CD14-positive monocyte (primary cell): ENCODE results near the gene ICOS. TPM values are rescaled to one million over a fixed set of nuclear protein-coding genes. Genes with fewer than 3 reads are reported as not detected.

Source experiments
- DNase-seq, 3 donors: peaks; one replicate each; pipeline ENCODE4 v3.0.0-alpha.2; 2011 to 2022
- H2AFZ ChIP-seq: 2 replicates; pipeline ENCODE4 v1.6.0; 2012; ENCODE audit warnings: mild to moderate bottlenecking, low read depth, low read length, inconsistent platforms; ENCODE audit not compliant: insufficient read depth, poor library complexity, severe bottlenecking
- H3K27ac ChIP-seq, 2 donors: 1 replicate in 1 of 2; 2 replicates in 1 of 2; pipeline ENCODE4 v1.5.1; 2012 to 2013; ENCODE audit warnings: low read length in 2 of 2, control low read depth in 1 of 2, inconsistent platforms in 1 of 2, low read depth in 1 of 2, mild to moderate bottlenecking in 1 of 2
- H3K27me3 ChIP-seq, 2 donors: one replicate each; pipeline versions ENCODE4 v1.6.0 to v1.6.1; 2011 to 2013; ENCODE audit warnings: low read length in 2 of 2; ENCODE audit not compliant: control insufficient read depth in 2 of 2, insufficient read depth in 2 of 2
- H3K36me3 ChIP-seq, 2 donors: replicated peaks in 1 of 2; 1 replicate in 1 of 2; 2 replicates in 1 of 2; pipeline versions ENCODE4 v1.5.1 to v1.6.1; 2012 to 2013; ENCODE audit warnings: low read length in 2 of 2, control low read depth in 1 of 2, inconsistent platforms in 1 of 2, mild to moderate bottlenecking in 1 of 2; ENCODE audit not compliant: insufficient read depth in 2 of 2, control insufficient read depth in 1 of 2
- H3K4me1 ChIP-seq, 2 donors: 1 replicate in 1 of 2; 2 replicates in 1 of 2; pipeline versions ENCODE4 v1.5.1 to v1.6.1; 2012 to 2013; ENCODE audit warnings: low read length in 2 of 2, control low read depth in 1 of 2, inconsistent platforms in 1 of 2, mild to moderate bottlenecking in 1 of 2, moderate library complexity in 1 of 2; ENCODE audit not compliant: insufficient read depth in 2 of 2, control insufficient read depth in 1 of 2
- H3K4me2 ChIP-seq: replicated peaks from 2 replicates; pipeline ENCODE3; 2012; ENCODE audit warnings: low read length, moderate library complexity, mild to moderate bottlenecking; ENCODE audit not compliant: poor library complexity, severe bottlenecking; ENCODE audit errors: extremely low read depth
- H3K4me3 ChIP-seq, 3 experiments: fragments of 200-600 bp in 1 of 3; sonication (generic) in 1 of 3; replicated peaks in 1 of 3; 1 replicate in 2 of 3; 2 replicates in 1 of 3; pipeline ENCODE4 v1.5.1; 2011 to 2013; ENCODE audit warnings: low read length in 3 of 3, mild to moderate bottlenecking in 3 of 3, control low read depth in 2 of 3, low read depth in 2 of 3, inconsistent platforms in 1 of 3, moderate library complexity in 1 of 3
- H3K79me2 ChIP-seq: 2 replicates; pipeline ENCODE4 v1.6.0; 2012; ENCODE audit warnings: mild to moderate bottlenecking, control low read depth, inconsistent platforms, low read length, moderate library complexity; ENCODE audit not compliant: insufficient read depth
- H3K9ac ChIP-seq: 2 replicates; pipeline ENCODE4 v1.6.0; 2017; ENCODE audit warnings: low read length, mild to moderate bottlenecking; ENCODE audit not compliant: insufficient read depth, poor library complexity, severe bottlenecking
- H3K9me3 ChIP-seq, 2 donors: replicated peaks in 1 of 2; 1 replicate in 1 of 2; 2 replicates in 1 of 2; pipeline versions ENCODE4 v1.5.1 to v1.6.1; 2012 to 2013; ENCODE audit warnings: low read length in 2 of 2, control low read depth in 1 of 2; ENCODE audit not compliant: control insufficient read depth in 1 of 2, insufficient read depth in 1 of 2
- H4K20me1 ChIP-seq: 2 replicates; pipeline ENCODE4 v1.6.0; 2012; ENCODE audit warnings: mild to moderate bottlenecking, low read length, control low read depth, moderate library complexity; ENCODE audit not compliant: insufficient read depth
- H3K27ac Mint-ChIP-seq, 7 donors: one replicate each; pipeline ENCODE4 v1.8.0; 2020; ENCODE audit warnings: mild to moderate bottlenecking in 7 of 7, mixed read lengths in 7 of 7, moderate library complexity in 6 of 7, inconsistent platforms in 2 of 7
- H3K27me3 Mint-ChIP-seq, 3 donors: one replicate each; pipeline ENCODE4 v1.8.0; 2021 to 2022; ENCODE audit warnings: low read depth in 3 of 3, mild to moderate bottlenecking in 3 of 3, mixed read lengths in 3 of 3, moderate library complexity in 3 of 3, inconsistent platforms in 1 of 3
- H3K36me3 Mint-ChIP-seq, 2 donors: one replicate each; pipeline ENCODE4 v1.8.0; 2020; ENCODE audit warnings: mixed read lengths in 2 of 2, inconsistent platforms in 1 of 2, mild to moderate bottlenecking in 1 of 2
- H3K4me1 Mint-ChIP-seq: one replicate; pipeline ENCODE4 v1.8.0; 2020; ENCODE audit warnings: mild to moderate bottlenecking, mixed read lengths
- H3K4me3 Mint-ChIP-seq, 2 donors: one replicate each; pipeline ENCODE4 v1.8.0; 2020; ENCODE audit warnings: mild to moderate bottlenecking in 2 of 2, mixed read lengths in 2 of 2, moderate library complexity in 1 of 2
- H3K9me3 Mint-ChIP-seq, 7 donors: one replicate each; pipeline ENCODE4 v1.8.0; 2020 to 2022; ENCODE audit warnings: mixed read lengths in 7 of 7, mild to moderate bottlenecking in 6 of 7, moderate library complexity in 6 of 7, inconsistent platforms in 2 of 7
- CTCF ChIP-seq: fragments of 200-600 bp; IDR thresholded peaks from one replicate; pipeline ENCODE4 v1.8.0; 2022; ENCODE audit warnings: antibody characterized with exemption, mild to moderate bottlenecking
- WGBS: methylation state at CpG from one replicate; pipeline ENCODE4 v1.1.5; 2013; ENCODE audit warnings: missing lambda C conversion rate; ENCODE audit not compliant: insufficient coverage; 5-methylcytosine and 5-hydroxymethylcytosine counted together
- intact Hi-C, 2 donors: fragments of 100-400 bp; cut with micrococcal nuclease; formaldehyde crosslinking; loops; one replicate each; pipeline versions ENCODE4 v1.15.0 to v1.15.1; 2023
- polyA plus RNA-seq, 3 donors: library from polyadenylated mRNA; depleted of rRNA in 1 of 3; unstranded in 2 of 3; stranded (reverse) in 1 of 3; fragments of 300-500 nt in 2 of 3; fragments of >200 nt in 1 of 3; fragmentation: Illumina TruSeq in 2 of 3; gene quantifications; 1 replicate in 2 of 3; 2 replicates in 1 of 3; pipeline ENCODE4 v1.2.3, GENCODE V29; 2012 to 2021

The ICOS gene
- polyA plus RNA-seq, 3 donors: 0.03 to 0.13 TPM; not detected in 1

GRCh38 chr2:203892207-203892606, 44.4 kb upstream of the ICOS start:
- no peaks in the 10 kb centered on the region for H3K27me3 ChIP-seq
- WGBS: 80% methylated on average over 3 of the region's 4 CpGs
- Mint-ChIP-seq H3K27ac (peak overlapping the region; percentile 91 to 98 (median 95)), H3K27me3 (no peaks in the 10 kb centered on the region), H3K4me1 (peaks cover 86% of the 10 kb centered on the region), H3K9me3 (peaks cover 0 to 2% (median 0%) of the 10 kb centered on the region in 7 donors), H3K4me3 (no peak overlapping the region), H3K36me3 (peaks cover 5 to 10% of the 10 kb centered on the region in 2 donors)
- peak overlapping the region; percentile 68 to 78 for H3K27ac ChIP-seq
- intact Hi-C loops: loop anchor here in 1 of 2 donors (10.0 kb wide), 1 partner anchor 237 kb away; no protein-coding TSS in a partner anchor
- H3K4me1 ChIP-seq: peaks cover 91 to 96% of the 10 kb centered on the region in 2 donors
- TF ChIP-seq CTCF: no peak
- no peak overlapping the region for H3K4me2 ChIP-seq
- no peak overlapping the region for H3K9ac ChIP-seq
- no peaks in the 10 kb centered on the region for H4K20me1 ChIP-seq
- H3K79me2 ChIP-seq: no peaks in the 10 kb centered on the region
- no peak overlapping the region for H2AFZ ChIP-seq
- no peaks in the 10 kb centered on the region for H3K9me3 ChIP-seq
- H3K4me3 ChIP-seq: peak overlapping the region in 1 of 3 experiments; percentile 45
- DNase-seq: no peak
- no peaks in the 10 kb centered on the region for H3K36me3 ChIP-seq

GRCh38 chr2:203893401-203893800, 43.2 kb upstream of the ICOS start:
- H3K9ac ChIP-seq: no peak overlapping the region
- Mint-ChIP-seq H3K9me3 (peaks cover 0 to 2% (median 0%) of the 10 kb centered on the region in 7 donors), H3K4me3 (no peak overlapping the region), H3K27me3 (no peaks in the 10 kb centered on the region), H3K4me1 (peaks cover 85% of the 10 kb centered on the region), H3K36me3 (peaks cover 5 to 10% of the 10 kb centered on the region in 2 donors), H3K27ac (peak overlapping the region in 1 of 7 donors; percentile 75)
- H3K4me3 ChIP-seq: no peak overlapping the region
- TF ChIP-seq CTCF: no peak
- no peaks in the 10 kb centered on the region for H3K27me3 ChIP-seq
- peaks cover 90 to 96% of the 10 kb centered on the region in 2 donors for H3K4me1 ChIP-seq
- peak in 1 of 3 donors; percentile 17 for DNase-seq
- no peaks in the 10 kb centered on the region for H4K20me1 ChIP-seq
- no peaks in the 10 kb centered on the region for H3K9me3 ChIP-seq
- H3K79me2 ChIP-seq: no peaks in the 10 kb centered on the region
- no peak overlapping the region for H3K4me2 ChIP-seq
- no peak overlapping the region for H2AFZ ChIP-seq
- H3K36me3 ChIP-seq: no peaks in the 10 kb centered on the region
- H3K27ac ChIP-seq: no peak overlapping the region
- intact Hi-C loops: loop anchor here in 1 of 2 donors (10.0 kb wide), 1 partner anchor 239 kb away; no protein-coding TSS in a partner anchor
